Neural progenitor cell (in vitro differentiated cells): Measurements from ENCODE around the gene PPARA. TPM values are rescaled to one million over a fixed set of nuclear protein-coding genes. Genes with fewer than 3 reads are reported as not detected.
A peak's percentile ranks its signal among the peaks of the same experiment; 100 is the strongest.

Source experiments
- DNase-seq: peaks from one replicate; pipeline ENCODE4 v3.0.0-alpha.2; 2016; ENCODE audit warnings: low spot score
- H2AFZ ChIP-seq: fragments of 200-600 bp; sonication (generic); replicated peaks from 2 replicates; pipeline ENCODE4 v1.6.1; 2016; ENCODE audit warnings: antibody characterized with exemption
- H3F3A ChIP-seq: fragments of 200-600 bp; sonication (generic); 2 replicates; pipeline ENCODE4 v1.6.1; 2016; ENCODE audit warnings: antibody characterized with exemption, low read depth
- H3K27ac ChIP-seq: fragments of 200-600 bp; sonication (generic); 2 replicates; pipeline ENCODE4 v1.5.1; 2016; ENCODE audit warnings: mild to moderate bottlenecking
- H3K27me3 ChIP-seq: fragments of 200-600 bp; sonication (generic); 2 replicates; pipeline ENCODE4 v1.6.1; 2016; ENCODE audit warnings: mild to moderate bottlenecking, moderate library complexity
- H3K36me3 ChIP-seq: fragments of 200-600 bp; sonication (generic); 2 replicates; pipeline ENCODE4 v1.5.1; 2016
- H3K4me1 ChIP-seq: fragments of 200-600 bp; sonication (generic); 2 replicates; pipeline ENCODE4 v1.6.1; 2016; ENCODE audit warnings: mixed run types
- H3K4me2 ChIP-seq: fragments of 200-600 bp; sonication (generic); 2 replicates; pipeline ENCODE4 v1.6.1; 2016
- H3K4me3 ChIP-seq: fragments of 200-600 bp; sonication (generic); 2 replicates; pipeline ENCODE4 v1.5.1; 2016
- H3K79me2 ChIP-seq: fragments of 200-600 bp; sonication (generic); 2 replicates; pipeline ENCODE4 v1.6.1; 2016; ENCODE audit warnings: low read depth
- H3K9ac ChIP-seq: fragments of 200-600 bp; sonication (generic); 2 replicates; pipeline ENCODE4 v1.6.1; 2016
- H3K9me3 ChIP-seq: fragments of 200-600 bp; sonication (generic); 2 replicates; pipeline ENCODE4 v1.5.1; 2016; ENCODE audit warnings: low read depth
- H4K20me1 ChIP-seq: fragments of 200-600 bp; sonication (generic); 2 replicates; pipeline ENCODE4 v1.6.1; 2016; ENCODE audit warnings: low read depth
- H3K27ac Mint-ChIP-seq: 3 replicates; pipeline ENCODE4 v1.8.0; 2021; ENCODE audit warnings: mixed read lengths
- H3K27me3 Mint-ChIP-seq: 2 replicates; pipeline ENCODE4 v1.8.0; 2022; ENCODE audit warnings: low read depth, mild to moderate bottlenecking, inconsistent platforms, moderate library complexity, mixed read lengths; ENCODE audit not compliant: insufficient read depth
- H3K36me3 Mint-ChIP-seq: 3 replicates; pipeline ENCODE4 v1.8.0; 2021; ENCODE audit warnings: mixed read lengths
- H3K4me1 Mint-ChIP-seq: 3 replicates; pipeline ENCODE4 v1.8.0; 2021; ENCODE audit warnings: mixed read lengths
- H3K4me3 Mint-ChIP-seq: 3 replicates; pipeline ENCODE4 v1.8.0; 2021; ENCODE audit warnings: mild to moderate bottlenecking, moderate library complexity, mixed read lengths
- H3K9me3 Mint-ChIP-seq: 3 replicates; pipeline ENCODE4 v1.8.0; 2020; ENCODE audit warnings: mixed read lengths
- CTCF ChIP-seq: fragments of 200-600 bp; sonication (generic); IDR thresholded peaks from 2 replicates; pipeline ENCODE4 v1.5.1; 2017; ENCODE audit warnings: antibody characterized with exemption, mild to moderate bottlenecking
- EZH2 ChIP-seq: fragments of 200-600 bp; sonication (generic); IDR thresholded peaks from 2 replicates; pipeline ENCODE4 v1.6.1; 2017; ENCODE audit warnings: antibody characterized with exemption, mild to moderate bottlenecking, moderate library complexity
- EZH2phosphoT487 ChIP-seq: fragments of 200-600 bp; sonication (generic); IDR thresholded peaks from 2 replicates; pipeline ENCODE4 v1.6.1; 2017; ENCODE audit warnings: antibody characterized with exemption
- total RNA-seq: library from RNA; depleted of rRNA; stranded (reverse); fragments of >200 nt; gene quantifications from 2 replicates; pipeline ENCODE4 v1.2.3, GENCODE V29; 2015; ENCODE audit warnings: low replicate concordance

The PPARA gene
- total RNA-seq, 1 donor from 2014 or later = 5.2 TPM

- no peaks in the 10 kb centered on the region for H3K4me1 Mint-ChIP-seq
- no peak for DNase-seq
Observed at GRCh38 chr22:46119729-46120419, 30.5 kb upstream of the PPARA start.

DNA sequence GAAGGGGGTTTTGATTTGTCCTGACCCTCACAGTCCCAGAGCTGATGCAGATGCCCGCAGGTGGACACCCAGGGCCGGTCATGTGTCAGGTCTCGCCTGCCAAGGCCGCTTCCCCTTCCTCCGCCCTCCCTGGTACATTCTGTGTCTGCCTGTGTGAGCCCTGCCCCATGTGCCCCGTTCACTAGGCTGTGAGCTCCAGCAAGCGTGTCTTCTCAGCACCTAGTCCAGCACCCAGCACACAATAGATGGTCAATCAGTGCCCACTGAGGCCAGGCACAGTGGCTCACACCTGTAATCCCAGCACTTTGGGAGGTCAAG, 29.9 kb upstream of the PPARA start:
- no peaks in the 10 kb centered on the region for H3K36me3 Mint-ChIP-seq
- H3K36me3 ChIP-seq = no peaks in the 10 kb centered on the region
- H3K27me3 Mint-ChIP-seq = peaks cover 5% of the 10 kb centered on the region
- no peaks in the 10 kb centered on the region for H3F3A ChIP-seq
- H3K27me3 ChIP-seq = no peaks in the 10 kb centered on the region
- no peak for DNase-seq
- H3K4me2 ChIP-seq = no peak overlapping the region
- H3K4me3 ChIP-seq = no peak overlapping the region
- H3K4me3 Mint-ChIP-seq = no peak overlapping the region
- H3K27ac ChIP-seq = no peak overlapping the region
- H3K9ac ChIP-seq = no peak overlapping the region
- H3K9me3 ChIP-seq = no peaks in the 10 kb centered on the region
- no peaks in the 10 kb centered on the region for H3K4me1 Mint-ChIP-seq
- H3K4me1 ChIP-seq = no peaks in the 10 kb centered on the region
- no peaks in the 10 kb centered on the region for H3K9me3 Mint-ChIP-seq
- H2AFZ ChIP-seq = no peak overlapping the region
- no peak for TF ChIP-seq EZH2phosphoT487
- no peak for TF ChIP-seq CTCF
- no peak for TF ChIP-seq EZH2
- H3K79me2 ChIP-seq = no peaks in the 10 kb centered on the region
- H4K20me1 ChIP-seq = no peaks in the 10 kb centered on the region
- H3K27ac Mint-ChIP-seq = no peak overlapping the region

More at GRCh38 chr22:46119729-46120419, 30.5 kb upstream of the PPARA start:
- Mint-ChIP-seq H3K36me3 (no peaks in the 10 kb centered on the region), H3K27me3 (peaks cover 5% of the 10 kb centered on the region), H3K27ac (no peak overlapping the region), H3K4me3 (no peak overlapping the region), H3K9me3 (no peaks in the 10 kb centered on the region)
- no peak overlapping the region for H3K4me3 ChIP-seq
- TF ChIP-seq CTCF (no peak), EZH2 (no peak), EZH2phosphoT487 (no peak)
- H3K4me1 ChIP-seq = no peaks in the 10 kb centered on the region
- H3K9me3 ChIP-seq = no peaks in the 10 kb centered on the region
- H4K20me1 ChIP-seq = no peaks in the 10 kb centered on the region
- H2AFZ ChIP-seq = no peak overlapping the region
- H3K27me3 ChIP-seq = no peaks in the 10 kb centered on the region
- no peaks in the 10 kb centered on the region for H3F3A ChIP-seq
- no peak overlapping the region for H3K27ac ChIP-seq
- no peak overlapping the region for H3K9ac ChIP-seq
- no peak overlapping the region for H3K4me2 ChIP-seq
- no peaks in the 10 kb centered on the region for H3K79me2 ChIP-seq
- no peaks in the 10 kb centered on the region for H3K36me3 ChIP-seq

DNA sequence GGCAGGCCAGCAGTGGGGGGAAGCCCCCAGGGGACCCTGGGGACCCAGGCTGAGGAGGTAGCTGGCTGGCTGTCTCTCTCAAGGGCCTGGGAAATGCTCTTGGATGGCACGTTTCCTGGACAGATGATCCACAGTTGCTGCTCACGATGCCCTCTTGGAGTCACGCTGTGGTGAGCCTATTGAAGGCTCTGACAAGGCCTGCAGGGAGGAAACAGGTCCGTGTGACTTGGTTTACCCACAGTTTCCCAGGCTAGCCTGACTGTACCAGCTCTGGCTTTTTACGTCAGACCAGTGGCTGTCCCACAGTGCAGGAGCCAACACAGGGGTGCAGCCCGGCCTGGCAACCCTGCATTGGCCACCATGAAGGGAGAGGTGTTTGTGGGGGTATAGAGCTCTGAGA, 29.2 kb upstream of the PPARA start:
- no peaks in the 10 kb centered on the region for H3K9me3 Mint-ChIP-seq
- no peaks in the 10 kb centered on the region for H3K36me3 Mint-ChIP-seq

More for the DNA sequence above, 29.2 kb upstream of the PPARA start:
- no peak for DNase-seq
- Histone ChIP-seq H3K4me3 (no peak overlapping the region), H3K79me2 (no peaks in the 10 kb centered on the region), H3K36me3 (no peaks in the 10 kb centered on the region), H3K4me1 (no peaks in the 10 kb centered on the region), H3K27ac (no peak overlapping the region), H4K20me1 (no peaks in the 10 kb centered on the region), H3K9me3 (no peaks in the 10 kb centered on the region), H3K27me3 (no peaks in the 10 kb centered on the region), H3K9ac (no peak overlapping the region), H3K4me2 (no peak overlapping the region), H3F3A (no peaks in the 10 kb centered on the region), H2AFZ (no peak overlapping the region)
- TF ChIP-seq EZH2 = no peak
- no peak for TF ChIP-seq EZH2phosphoT487
- no peak for TF ChIP-seq CTCF
- H3K27ac Mint-ChIP-seq = peak overlapping the region; percentile 19
- peaks cover 5% of the 10 kb centered on the region for H3K27me3 Mint-ChIP-seq
- H3K4me3 Mint-ChIP-seq = peak overlapping the region; percentile 55
- no peaks in the 10 kb centered on the region for H3K4me1 Mint-ChIP-seq
